ENCODE data around the gene CDC25A. TPM values are rescaled to one million over a fixed set of nuclear protein-coding genes. Genes with fewer than 3 reads are reported as not detected.

CDC25A gene
- total RNA-seq, 1 donor from 2014 or later = 20.5 TPM

DNA sequence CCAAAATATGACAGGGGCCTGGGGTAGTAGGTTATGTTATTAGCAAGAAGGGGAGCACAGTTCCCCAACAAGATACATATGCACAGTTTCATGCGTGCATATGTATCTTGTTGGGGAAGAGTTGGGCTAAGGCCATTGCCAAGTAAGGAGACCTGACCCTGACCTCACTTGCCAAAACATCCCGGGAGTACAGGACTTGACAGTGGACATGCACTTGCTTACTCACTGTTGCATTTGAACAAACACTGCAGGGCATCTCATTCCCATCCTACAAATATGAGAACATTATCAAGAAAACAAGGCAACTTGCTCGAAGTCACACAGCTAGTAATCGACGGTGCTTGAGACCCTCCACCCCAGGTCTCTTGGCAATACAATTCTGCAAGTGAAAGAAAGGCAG is 30.3 kb upstream of the CDC25A start:
- H3K36me3 Mint-ChIP-seq (ENCODE audit: insufficient read depth) = no peaks in the 10 kb centered on the region
- H3K27me3 Mint-ChIP-seq = peaks cover 10% of the 10 kb centered on the region
- no peak overlapping the region for H3K27ac Mint-ChIP-seq
- DNase-seq (ENCODE audit: low spot score, unreplicated experiment) = no peak
- H3K9me3 Mint-ChIP-seq (ENCODE audit: low read depth) = no peaks in the 10 kb centered on the region
- no peak overlapping the region for H3K4me3 Mint-ChIP-seq (ENCODE audit: low read depth)
- TF ChIP-seq, protein P1, sequence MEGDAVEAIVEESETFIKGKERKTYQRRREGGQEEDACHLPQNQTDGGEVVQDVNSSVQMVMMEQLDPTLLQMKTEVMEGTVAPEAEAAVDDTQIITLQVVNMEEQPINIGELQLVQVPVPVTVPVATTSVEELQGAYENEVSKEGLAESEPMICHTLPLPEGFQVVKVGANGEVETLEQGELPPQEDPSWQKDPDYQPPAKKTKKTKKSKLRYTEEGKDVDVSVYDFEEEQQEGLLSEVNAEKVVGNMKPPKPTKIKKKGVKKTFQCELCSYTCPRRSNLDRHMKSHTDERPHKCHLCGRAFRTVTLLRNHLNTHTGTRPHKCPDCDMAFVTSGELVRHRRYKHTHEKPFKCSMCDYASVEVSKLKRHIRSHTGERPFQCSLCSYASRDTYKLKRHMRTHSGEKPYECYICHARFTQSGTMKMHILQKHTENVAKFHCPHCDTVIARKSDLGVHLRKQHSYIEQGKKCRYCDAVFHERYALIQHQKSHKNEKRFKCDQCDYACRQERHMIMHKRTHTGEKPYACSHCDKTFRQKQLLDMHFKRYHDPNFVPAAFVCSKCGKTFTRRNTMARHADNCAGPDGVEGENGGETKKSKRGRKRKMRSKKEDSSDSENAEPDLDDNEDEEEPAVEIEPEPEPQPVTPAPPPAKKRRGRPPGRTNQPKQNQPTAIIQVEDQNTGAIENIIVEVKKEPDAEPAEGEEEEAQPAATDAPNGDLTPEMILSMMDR (IDR thresholded peaks at IDR 0.05; ENCODE audit: unreplicated experiment) = no peak
- no peaks in the 10 kb centered on the region for H3K4me1 Mint-ChIP-seq (ENCODE audit: low read depth)

DNA sequence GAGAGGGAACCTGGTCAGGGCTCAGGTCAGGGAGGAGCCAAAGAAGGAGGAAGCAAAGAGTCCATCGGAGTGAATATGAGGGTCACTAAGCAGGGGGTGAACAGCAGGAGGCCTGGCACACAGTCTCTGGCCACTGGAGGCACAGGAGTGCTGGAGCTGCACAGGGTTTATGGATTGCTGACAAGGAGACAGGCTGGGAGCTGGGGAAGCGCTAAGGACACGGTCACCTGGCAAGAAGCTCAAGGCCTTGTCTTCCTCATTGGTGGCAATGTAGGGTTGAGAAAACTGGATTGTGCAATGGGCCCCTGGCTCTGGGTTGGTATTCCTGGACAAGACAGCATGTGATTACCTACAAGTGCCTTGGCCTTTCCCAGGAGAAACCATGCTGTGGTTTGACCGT is 29.2 kb upstream of the CDC25A start:
- H3K4me3 Mint-ChIP-seq (ENCODE audit: low read depth) = no peak overlapping the region
- TF ChIP-seq, protein P1 (IDR thresholded peaks at IDR 0.05; ENCODE audit: unreplicated experiment) = no peak
- H3K9me3 Mint-ChIP-seq (ENCODE audit: low read depth) = no peaks in the 10 kb centered on the region
- no peak overlapping the region for H3K27ac Mint-ChIP-seq
- peaks cover 10% of the 10 kb centered on the region for H3K27me3 Mint-ChIP-seq
- H3K4me1 Mint-ChIP-seq (ENCODE audit: low read depth) = no peaks in the 10 kb centered on the region
- DNase-seq (ENCODE audit: low spot score, unreplicated experiment) = no peak
- no peaks in the 10 kb centered on the region for H3K36me3 Mint-ChIP-seq (ENCODE audit: insufficient read depth)

DNA sequence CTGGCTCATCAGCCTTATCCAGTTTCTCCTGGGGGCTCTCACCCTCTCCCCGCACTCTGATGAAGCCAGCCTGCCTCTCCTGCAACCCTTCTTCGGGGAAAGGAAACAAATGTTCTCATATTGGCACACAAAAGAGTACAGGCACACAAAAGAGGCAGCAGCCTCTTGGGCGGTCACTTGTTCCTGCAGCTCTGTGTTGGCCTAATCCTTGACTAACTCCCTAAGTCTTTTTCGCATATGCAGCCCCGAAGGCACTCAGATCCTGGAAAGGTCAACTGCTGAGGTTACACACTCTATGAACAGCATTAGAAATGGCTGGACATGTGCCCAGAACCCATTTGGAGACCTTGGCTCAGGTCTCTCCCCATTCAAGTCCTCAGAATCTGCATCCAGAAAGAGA is 27.7 kb upstream of the CDC25A start:
- no peak for DNase-seq (ENCODE audit: low spot score, unreplicated experiment)
- Mint-ChIP-seq H3K4me3 (ENCODE audit: low read depth) (no peak overlapping the region), H3K27ac (no peak overlapping the region), H3K9me3 (ENCODE audit: low read depth) (no peaks in the 10 kb centered on the region), H3K4me1 (ENCODE audit: low read depth) (no peaks in the 10 kb centered on the region), H3K36me3 (ENCODE audit: insufficient read depth) (no peaks in the 10 kb centered on the region), H3K27me3 (peaks cover 3% of the 10 kb centered on the region)
- TF ChIP-seq, protein P1 (IDR thresholded peaks at IDR 0.05; ENCODE audit: unreplicated experiment) = no peak

DNA sequence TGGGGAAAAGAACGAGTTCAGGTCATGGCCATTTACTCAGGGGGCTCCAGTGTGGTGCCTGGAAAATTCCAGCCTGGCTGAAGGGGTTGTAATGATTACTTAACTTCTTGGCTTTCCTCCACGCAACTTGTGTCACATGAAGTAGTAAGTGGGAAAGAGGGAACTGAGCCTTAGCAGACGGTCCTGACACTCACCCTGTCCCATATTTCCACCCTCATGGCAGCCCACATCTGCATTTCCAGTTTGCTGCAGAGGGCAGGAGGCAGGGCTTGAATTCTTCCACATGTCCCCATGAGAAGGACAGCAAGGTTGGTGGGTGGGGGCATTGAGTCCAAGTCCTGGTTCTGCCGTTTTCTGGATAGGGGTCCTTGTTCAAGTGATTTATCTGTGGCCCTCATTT is 27.2 kb upstream of the CDC25A start:
- no peak for DNase-seq (ENCODE audit: low spot score, unreplicated experiment)
- H3K9me3 Mint-ChIP-seq (ENCODE audit: low read depth) = no peaks in the 10 kb centered on the region
- no peak overlapping the region for H3K4me3 Mint-ChIP-seq (ENCODE audit: low read depth)
- no peak overlapping the region for H3K27ac Mint-ChIP-seq
- TF ChIP-seq, protein P1 (IDR thresholded peaks at IDR 0.05; ENCODE audit: unreplicated experiment) = no peak
- peaks cover 3% of the 10 kb centered on the region for H3K27me3 Mint-ChIP-seq
- H3K36me3 Mint-ChIP-seq (ENCODE audit: insufficient read depth) = no peaks in the 10 kb centered on the region
- no peaks in the 10 kb centered on the region for H3K4me1 Mint-ChIP-seq (ENCODE audit: low read depth)

DNA sequence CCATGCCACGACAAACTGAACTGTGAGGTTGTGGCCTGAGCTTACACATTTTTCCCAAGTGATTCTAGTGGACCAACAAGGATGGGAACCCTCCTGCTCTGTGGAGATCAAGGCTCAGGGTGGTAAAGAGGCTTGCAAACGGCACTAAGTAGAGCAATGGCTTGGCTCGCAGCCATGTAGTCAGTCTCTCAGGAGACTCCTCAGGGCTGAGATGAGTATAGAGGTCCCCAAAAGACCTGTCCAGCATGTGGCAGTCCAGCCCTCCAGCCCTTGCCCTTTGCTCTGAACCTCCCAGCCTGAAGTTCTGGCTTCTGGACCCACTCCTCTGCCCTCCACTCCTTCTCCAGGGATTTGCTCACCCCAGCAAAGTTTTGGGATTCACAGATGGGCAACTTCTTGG is 26.8 kb upstream of the CDC25A start:
- TF ChIP-seq, protein P1 (IDR thresholded peaks at IDR 0.05; ENCODE audit: unreplicated experiment) = no peak
- Mint-ChIP-seq H3K9me3 (ENCODE audit: low read depth) (peaks cover 2% of the 10 kb centered on the region), H3K36me3 (ENCODE audit: insufficient read depth) (peaks cover 1% of the 10 kb centered on the region), H3K4me3 (ENCODE audit: low read depth) (no peak overlapping the region), H3K27ac (no peak overlapping the region), H3K4me1 (ENCODE audit: low read depth) (no peaks in the 10 kb centered on the region), H3K27me3 (peaks cover 3% of the 10 kb centered on the region)
- no peak for DNase-seq (ENCODE audit: low spot score, unreplicated experiment)
